ENCODE results near the gene CD47. TPM values are rescaled to one million over a fixed set of nuclear protein-coding genes. Genes with fewer than 3 reads are reported as not detected.

CD47 gene
- total and polyA plus RNA-seq, 10 of the 15 experiments (the other 5 are each of a cell fraction or from before 2014, with no cell fraction given), result 22.9 to 175 (median 81.1) TPM

GRCh38 chr3:108085810-108086350, 5.0 kb downstream of the CD47 start:
- H3K4me2 ChIP-seq (ENCODE audit: control insufficient read depth, insufficient read depth), result peak overlapping the region; percentile 83
- peaks cover 0 to 2% of the 10 kb centered on the region in 2 experiments; a peak in 2 of 4 replicates for H3K36me3 ChIP-seq (ENCODE audit: control insufficient read depth in 2 of 2, insufficient read depth in 2 of 2, low read length in 1 of 2)
- no peaks in the 10 kb centered on the region; the same call in 1 of the 2 replicates for H4K20me1 ChIP-seq (ENCODE audit: control insufficient read depth, insufficient read depth)
- in situ Hi-C loops (cut with MboI), result no loop called here
- intact Hi-C loops (cut with micrococcal nuclease; ENCODE audit: unreplicated experiment), result loop anchor here (5.0 kb wide), 2 partner anchors 301 to 321 kb away; no protein-coding TSS in a partner anchor
- H3K9ac ChIP-seq (ENCODE audit: control insufficient read depth, insufficient read depth, low read length), result no peak overlapping the region
- peaks cover 100% of the 10 kb centered on the region for H3K79me2 ChIP-seq (ENCODE audit: control insufficient read depth, insufficient read depth, low read length)
- peak overlapping the region; percentile 95 for H3K4me3 ChIP-seq
- no peaks in the 10 kb centered on the region for H3K9me3 ChIP-seq (replicated peaks; ENCODE audit: control insufficient read depth, insufficient read depth, low read length)
- H3K4me1 ChIP-seq (ENCODE audit: control insufficient read depth, insufficient read depth, low read length), result peaks cover 12% of the 10 kb centered on the region; the same call in 1 of the 2 replicates
- ChIA-PET POLR2A (interaction anchor here (0.7 to 1.7 kb wide), 2 partner anchors 10 to 457 kb away, joined by 3 to 5 read pairs; no protein-coding TSS in a partner anchor), SMC1A (ENCODE audit: uncharacterized antibody, unreplicated experiment) (interaction anchor here (0.7 to 5.0 kb wide), 9 partner anchors 9 to 71 kb away, joined by 3 to 20 read pairs (median 3); no protein-coding TSS in a partner anchor), RAD21 (ENCODE audit: unreplicated experiment) (interaction anchor here (1.0 to 2.7 kb wide), 2 partner anchors 12 to 15 kb away, joined by 3 to 6 read pairs; no protein-coding TSS in a partner anchor), CTCF (interaction anchor here (0.7 to 1.9 kb wide), 4 partner anchors 16 to 68 kb away, joined by 3 to 5 read pairs (median 4); no protein-coding TSS in a partner anchor)
- BruUV-seq (replicated peaks), result no TSS peak
- ATAC-seq (no peak), DNase-seq (ENCODE audit: low read depth, low spot score) (no peak), FAIRE-seq (no peak)
- H3K27ac ChIP-seq (ENCODE audit: control insufficient read depth, insufficient read depth), result peak overlapping the region; percentile 32; the same call in 1 of the 2 replicates
- peak; percentile 49 for TF ChIP-seq RELB (IDR thresholded peaks at IDR 0.05; ENCODE audit: low read depth)
- TF ChIP-seq STAT3 (IDR thresholded peaks at IDR 0.05; ENCODE audit: low read depth, low read length), result no peak
- TF ChIP-seq BHLHE40 (IDR thresholded peaks at IDR 0.05; ENCODE audit: borderline replicate concordance in 1 of 2, low read depth in 2 of 2, low read length in 1 of 2), result no peak
- no peak for TF ChIP-seq BACH1 (IDR thresholded peaks at IDR 0.05; ENCODE audit: borderline replicate concordance)
- TF ChIP-seq SUPT20H (IDR thresholded peaks at IDR 0.05; ENCODE audit: borderline replicate concordance, control insufficient read depth, low read depth, low read length), result no peak
- TF ChIP-seq TAF1 (IDR thresholded peaks at IDR 0.05; ENCODE audit: borderline replicate concordance, low read depth, low read length), result no peak
- no peak for TF ChIP-seq CBFB (IDR thresholded peaks at IDR 0.05; ENCODE audit: low read depth)
- no peaks in the 10 kb centered on the region for H3K27me3 ChIP-seq (replicated peaks in 1 of 2; ENCODE audit: control insufficient read depth in 2 of 2, insufficient read depth in 2 of 2, low read length in 1 of 2)
- WGBS (ENCODE audit: insufficient coverage, insufficient replicate concordance, low lambda C conversion rate, missing lambda C conversion rate), result 56% methylated on average over 2 of the region's 2 CpGs
- H2AFZ ChIP-seq (ENCODE audit: control insufficient read depth, low read depth, low read length), result no peak overlapping the region
